Panc1 (cell line): ENCODE measurements around the gene KIRREL3.

Source experiments
- SIN3A ChIP-seq: IDR thresholded peaks from 2 replicates; pipeline ENCODE4 v1.6.1; 2012; ENCODE audit warnings: low read depth, mild to moderate bottlenecking, low read length, moderate library complexity, borderline replicate concordance; ENCODE audit not compliant: insufficient read depth
- TF ChIP-seq, protein P1 (sequence below): fragments of 450-650 bp; IDR thresholded peaks from 2 replicates; pipeline ENCODE4 v1.5.1; 2017; ENCODE audit warnings: mild to moderate bottlenecking

DNA sequence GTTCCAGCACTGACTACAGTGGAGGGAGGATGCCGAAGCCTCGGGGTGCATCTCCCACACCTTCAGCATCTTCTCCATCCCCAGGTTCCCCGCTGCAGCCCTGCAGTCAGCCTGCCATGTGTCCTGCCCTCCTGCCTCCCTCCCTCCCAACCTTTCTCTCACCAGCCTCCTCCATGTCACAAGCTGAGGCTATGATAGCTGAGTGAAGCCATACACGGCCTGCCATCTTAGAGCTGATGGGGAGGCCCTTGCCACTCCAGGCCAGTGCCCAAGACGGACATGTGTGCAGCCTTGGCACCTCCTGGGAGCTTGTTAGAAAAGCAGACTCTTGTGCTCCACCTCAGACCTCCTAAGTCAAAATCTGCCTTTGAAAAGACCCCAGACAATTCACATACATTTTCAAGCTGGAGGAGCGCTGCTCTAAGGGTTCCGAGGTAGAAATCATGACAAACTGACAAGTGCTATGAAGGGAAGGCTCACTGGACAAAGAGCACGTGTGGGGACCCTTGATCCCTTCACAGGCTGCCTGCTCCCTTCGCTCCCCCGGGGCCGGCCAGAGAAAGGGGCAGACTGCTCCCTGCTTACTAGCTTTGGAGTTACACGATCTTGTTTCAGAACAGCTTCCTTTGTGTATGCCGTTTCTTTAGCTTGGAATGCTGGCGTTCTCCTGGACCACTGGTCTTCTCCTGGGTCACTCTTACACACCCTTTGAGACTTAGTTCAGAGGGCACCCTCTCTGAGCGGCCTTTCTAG is 521.2 kb downstream of the KIRREL3 start:
- TF ChIP-seq, protein P1, sequence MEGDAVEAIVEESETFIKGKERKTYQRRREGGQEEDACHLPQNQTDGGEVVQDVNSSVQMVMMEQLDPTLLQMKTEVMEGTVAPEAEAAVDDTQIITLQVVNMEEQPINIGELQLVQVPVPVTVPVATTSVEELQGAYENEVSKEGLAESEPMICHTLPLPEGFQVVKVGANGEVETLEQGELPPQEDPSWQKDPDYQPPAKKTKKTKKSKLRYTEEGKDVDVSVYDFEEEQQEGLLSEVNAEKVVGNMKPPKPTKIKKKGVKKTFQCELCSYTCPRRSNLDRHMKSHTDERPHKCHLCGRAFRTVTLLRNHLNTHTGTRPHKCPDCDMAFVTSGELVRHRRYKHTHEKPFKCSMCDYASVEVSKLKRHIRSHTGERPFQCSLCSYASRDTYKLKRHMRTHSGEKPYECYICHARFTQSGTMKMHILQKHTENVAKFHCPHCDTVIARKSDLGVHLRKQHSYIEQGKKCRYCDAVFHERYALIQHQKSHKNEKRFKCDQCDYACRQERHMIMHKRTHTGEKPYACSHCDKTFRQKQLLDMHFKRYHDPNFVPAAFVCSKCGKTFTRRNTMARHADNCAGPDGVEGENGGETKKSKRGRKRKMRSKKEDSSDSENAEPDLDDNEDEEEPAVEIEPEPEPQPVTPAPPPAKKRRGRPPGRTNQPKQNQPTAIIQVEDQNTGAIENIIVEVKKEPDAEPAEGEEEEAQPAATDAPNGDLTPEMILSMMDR, result no peak
- TF ChIP-seq SIN3A, result no peak
